Prostate gland (tissue), 2 donors: ENCODE measurements around the gene ADAMTS17.

Experiments
- POLR2A ChIP-seq: fragments of 450-650 bp; IDR thresholded peaks from one replicate; pipeline ENCODE4 v1.6.1; 2016; ENCODE audit warnings: antibody characterized with exemption, mild to moderate bottlenecking
- TF ChIP-seq, protein P1 (sequence below), 4 experiments: fragments of 200-600 bp in 2 of 4; fragments of 450-650 bp in 2 of 4; sonication (generic) in 2 of 4; IDR thresholded peaks; 1 replicate in 3 of 4; 2 replicates in 1 of 4; pipeline ENCODE4 v1.5.1; 2016 to 2019; ENCODE audit warnings: antibody characterized with exemption in 4 of 4, mild to moderate bottlenecking in 2 of 4, moderate library complexity in 2 of 4

DNA sequence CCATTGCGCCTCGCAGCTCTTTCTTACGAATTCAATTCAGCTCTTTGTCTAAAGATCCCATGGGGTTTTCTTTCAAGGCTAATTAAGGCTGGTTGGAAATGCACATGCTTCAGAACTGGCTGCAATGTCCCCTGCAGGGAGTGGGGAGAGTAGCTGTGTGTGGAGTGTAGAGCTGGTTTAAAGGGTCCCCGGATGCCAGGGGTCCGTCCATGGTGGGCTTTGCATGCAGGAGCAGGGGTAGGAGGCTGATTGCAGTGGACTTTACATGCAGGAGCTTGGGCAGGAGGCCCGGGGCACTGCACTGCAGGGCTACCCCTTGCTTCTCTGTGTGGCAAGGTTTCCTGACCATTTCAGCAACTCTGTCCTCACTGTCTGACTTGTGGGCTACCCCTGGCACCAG is 346.9 kb downstream of the ADAMTS17 start:
- TF ChIP-seq, protein P1, sequence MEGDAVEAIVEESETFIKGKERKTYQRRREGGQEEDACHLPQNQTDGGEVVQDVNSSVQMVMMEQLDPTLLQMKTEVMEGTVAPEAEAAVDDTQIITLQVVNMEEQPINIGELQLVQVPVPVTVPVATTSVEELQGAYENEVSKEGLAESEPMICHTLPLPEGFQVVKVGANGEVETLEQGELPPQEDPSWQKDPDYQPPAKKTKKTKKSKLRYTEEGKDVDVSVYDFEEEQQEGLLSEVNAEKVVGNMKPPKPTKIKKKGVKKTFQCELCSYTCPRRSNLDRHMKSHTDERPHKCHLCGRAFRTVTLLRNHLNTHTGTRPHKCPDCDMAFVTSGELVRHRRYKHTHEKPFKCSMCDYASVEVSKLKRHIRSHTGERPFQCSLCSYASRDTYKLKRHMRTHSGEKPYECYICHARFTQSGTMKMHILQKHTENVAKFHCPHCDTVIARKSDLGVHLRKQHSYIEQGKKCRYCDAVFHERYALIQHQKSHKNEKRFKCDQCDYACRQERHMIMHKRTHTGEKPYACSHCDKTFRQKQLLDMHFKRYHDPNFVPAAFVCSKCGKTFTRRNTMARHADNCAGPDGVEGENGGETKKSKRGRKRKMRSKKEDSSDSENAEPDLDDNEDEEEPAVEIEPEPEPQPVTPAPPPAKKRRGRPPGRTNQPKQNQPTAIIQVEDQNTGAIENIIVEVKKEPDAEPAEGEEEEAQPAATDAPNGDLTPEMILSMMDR (IDR thresholded peaks at IDR 0.05), result no peak
- TF ChIP-seq POLR2A, result no peak
